ENCODE results near the gene GALNT17.

DNA sequence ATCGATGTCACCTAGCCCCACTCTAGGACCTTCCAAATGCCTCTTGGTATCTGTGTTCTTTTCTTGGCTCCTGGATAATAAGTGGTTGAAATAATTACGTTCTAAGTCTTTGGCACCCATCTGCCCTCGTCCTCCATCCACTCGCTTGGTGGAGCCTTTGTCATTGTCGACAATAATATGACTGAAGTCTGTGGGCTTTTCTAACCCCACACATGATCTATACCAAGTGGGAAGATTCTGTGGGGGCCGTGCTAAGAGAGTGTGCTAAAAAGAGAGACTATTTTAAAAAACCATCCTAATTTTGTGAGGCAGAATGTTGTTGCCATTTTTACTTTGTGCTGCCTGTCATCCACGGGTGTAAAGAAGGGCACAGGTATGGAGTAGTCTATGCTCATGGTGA is 113.1 kb downstream of the GALNT17 start:
- TF ChIP-seq CTCF (conservative IDR thresholded peaks at IDR 0.05) = no peak
- no peak for TF ChIP-seq EZH2 (IDR thresholded peaks at IDR 0.05; ENCODE audit: low read depth)
